ENCODE results near the gene KIN.

Gene KIN

GRCh38 chr10:7707102-7707501 lies 80.7 kb downstream of the KIN start:
- no peak for TF ChIP-seq CTCF (IDR thresholded peaks at IDR 0.05; ENCODE audit: control insufficient read depth, insufficient read depth, low read depth, low read length, missing control alignments)

GRCh38 chr10:7706534-7707073 lies 81.2 kb downstream of the KIN start:
- no peak overlapping the region for H3K4me3 ChIP-seq (ENCODE audit: control insufficient read depth, low read depth, low read length)
- no peak for TF ChIP-seq CTCF (IDR thresholded peaks at IDR 0.05; ENCODE audit: control insufficient read depth, insufficient read depth, low read depth, low read length, missing control alignments)
- no peak for DNase-seq (ENCODE audit: low read depth)

More at GRCh38 chr10:7707102-7707501, 80.7 kb downstream of the KIN start:
- H3K4me3 ChIP-seq (ENCODE audit: control insufficient read depth, low read depth, low read length) = no peak overlapping the region
- DNase-seq (ENCODE audit: low read depth) = no peak

GRCh38 chr10:7705341-7705740 lies 82.5 kb downstream of the KIN start:
- no peak for DNase-seq (ENCODE audit: low read depth)
- no peak for TF ChIP-seq CTCF (IDR thresholded peaks at IDR 0.05; ENCODE audit: control insufficient read depth, insufficient read depth, low read depth, low read length, missing control alignments)
- no peak overlapping the region for H3K4me3 ChIP-seq (ENCODE audit: control insufficient read depth, low read depth, low read length)

- H3K4me3 ChIP-seq (ENCODE audit: control insufficient read depth, low read depth, low read length) = no peak overlapping the region
- TF ChIP-seq CTCF (IDR thresholded peaks at IDR 0.05; ENCODE audit: control insufficient read depth, insufficient read depth, low read depth, low read length, missing control alignments) = no peak
- DNase-seq (ENCODE audit: low read depth) = no peak
These were observed 83.4 kb downstream of the KIN start for GRCh38 chr10:7704071-7705016.

GRCh38 chr10:7703140-7703539 lies 84.7 kb downstream of the KIN start, which contains the start of gene ITIH2:
Gene ITIH2, plus strand, starts transcription at chr10:7703316. Its CDS starts 119 bp downstream, at chr10:7703435.
- no peak for DNase-seq (ENCODE audit: low read depth)
- H3K4me3 ChIP-seq (ENCODE audit: control insufficient read depth, low read depth, low read length) = no peak within 1 kb of the TSS

More at GRCh38 chr10:7703140-7703539, 84.7 kb downstream of the KIN start, which contains the start of gene ITIH2:
- TF ChIP-seq CTCF (IDR thresholded peaks at IDR 0.05; ENCODE audit: control insufficient read depth, insufficient read depth, low read depth, low read length, missing control alignments) = no peak
